ENCODE measurements around the gene KDM4B. TPM values are rescaled to one million over a fixed set of nuclear protein-coding genes. Genes with fewer than 3 reads are reported as not detected.

The KDM4B gene
- polyA plus RNA-seq, 1 donor from 2014 or later: 78.2 TPM

DNA sequence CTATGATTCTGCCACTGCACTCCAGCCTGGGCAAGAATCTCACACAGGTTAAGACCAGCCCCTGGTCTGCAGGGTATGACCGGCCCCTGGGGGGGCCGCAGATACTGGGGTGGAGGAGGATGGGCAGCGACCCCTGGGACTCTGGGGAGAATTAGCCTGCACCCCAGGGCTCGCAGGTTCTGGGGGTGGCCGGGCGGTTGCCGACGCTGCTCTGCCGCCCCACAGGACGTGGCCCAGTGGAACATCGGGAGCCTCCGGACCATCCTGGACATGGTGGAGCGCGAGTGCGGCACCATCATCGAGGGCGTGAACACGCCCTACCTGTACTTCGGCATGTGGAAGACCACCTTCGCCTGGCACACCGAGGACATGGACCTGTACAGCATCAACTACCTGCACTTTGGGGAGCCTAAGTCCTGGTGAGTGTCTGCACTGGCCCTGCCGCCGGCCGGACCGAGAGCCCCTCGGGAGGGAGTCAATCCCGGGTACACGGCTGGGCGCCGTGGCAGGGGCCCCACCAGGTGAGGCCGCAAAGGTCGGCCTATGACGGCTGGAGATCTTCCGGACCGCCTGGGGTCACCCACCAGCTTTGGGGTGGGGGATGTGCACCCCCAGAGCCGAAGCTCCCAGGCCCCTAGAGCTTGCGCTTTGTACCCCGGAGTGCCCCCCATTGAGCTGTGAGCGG, 78.5 kb downstream of the KDM4B start:
- Mint-ChIP-seq H3K9me3 (no peaks in the 10 kb centered on the region), H3K27me3 (no peaks in the 10 kb centered on the region), H3K36me3 (no peaks in the 10 kb centered on the region), H3K4me1 (peaks cover 2 to 8% (median 5%) of the 10 kb centered on the region in 3 donors), H3K27ac (no peak overlapping the region), H3K4me3 (no peak overlapping the region)

DNA sequence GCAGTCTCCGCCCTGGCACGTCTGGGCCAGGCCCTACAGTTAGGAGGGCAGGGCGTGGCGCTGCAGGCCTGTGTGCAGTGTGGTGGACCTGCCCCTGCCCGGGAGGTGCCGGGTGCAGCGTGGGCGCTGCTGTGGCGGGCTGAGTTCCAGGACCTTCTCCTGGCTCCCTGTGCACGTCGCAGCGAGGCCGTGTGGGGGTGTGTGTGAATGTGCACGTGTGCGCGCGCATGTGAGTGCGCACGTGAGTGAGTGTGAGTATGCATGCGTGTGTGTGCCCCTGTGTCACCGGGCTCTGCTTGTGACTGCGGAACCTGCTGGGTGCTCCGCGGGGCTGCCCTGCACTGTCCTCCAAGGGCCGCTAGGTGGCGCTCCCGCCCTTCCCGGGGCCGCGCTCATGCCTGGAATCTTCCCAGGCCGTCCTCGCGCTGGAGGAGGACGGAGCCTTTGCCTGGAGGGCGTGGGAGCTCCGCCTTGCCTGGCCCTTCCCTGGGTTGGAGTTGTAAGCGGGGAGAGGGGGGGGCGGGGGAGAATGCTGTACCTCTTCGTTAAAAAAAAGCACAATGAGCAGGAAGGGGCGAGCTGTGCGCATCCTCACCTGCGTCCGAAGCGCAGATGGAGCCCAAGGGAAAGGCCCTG, 79.3 kb downstream of the KDM4B start:
- no peaks in the 10 kb centered on the region for H3K9me3 Mint-ChIP-seq
- peak overlapping the region in 1 of 4 donors; percentile 5 for H3K4me3 Mint-ChIP-seq
- no peaks in the 10 kb centered on the region for H3K27me3 Mint-ChIP-seq
- no peaks in the 10 kb centered on the region for H3K36me3 Mint-ChIP-seq
- H3K4me1 Mint-ChIP-seq: peaks cover 5 to 10% (median 5%) of the 10 kb centered on the region in 3 donors
- H3K27ac Mint-ChIP-seq: peak overlapping the region in 1 of 3 donors; percentile 57

DNA sequence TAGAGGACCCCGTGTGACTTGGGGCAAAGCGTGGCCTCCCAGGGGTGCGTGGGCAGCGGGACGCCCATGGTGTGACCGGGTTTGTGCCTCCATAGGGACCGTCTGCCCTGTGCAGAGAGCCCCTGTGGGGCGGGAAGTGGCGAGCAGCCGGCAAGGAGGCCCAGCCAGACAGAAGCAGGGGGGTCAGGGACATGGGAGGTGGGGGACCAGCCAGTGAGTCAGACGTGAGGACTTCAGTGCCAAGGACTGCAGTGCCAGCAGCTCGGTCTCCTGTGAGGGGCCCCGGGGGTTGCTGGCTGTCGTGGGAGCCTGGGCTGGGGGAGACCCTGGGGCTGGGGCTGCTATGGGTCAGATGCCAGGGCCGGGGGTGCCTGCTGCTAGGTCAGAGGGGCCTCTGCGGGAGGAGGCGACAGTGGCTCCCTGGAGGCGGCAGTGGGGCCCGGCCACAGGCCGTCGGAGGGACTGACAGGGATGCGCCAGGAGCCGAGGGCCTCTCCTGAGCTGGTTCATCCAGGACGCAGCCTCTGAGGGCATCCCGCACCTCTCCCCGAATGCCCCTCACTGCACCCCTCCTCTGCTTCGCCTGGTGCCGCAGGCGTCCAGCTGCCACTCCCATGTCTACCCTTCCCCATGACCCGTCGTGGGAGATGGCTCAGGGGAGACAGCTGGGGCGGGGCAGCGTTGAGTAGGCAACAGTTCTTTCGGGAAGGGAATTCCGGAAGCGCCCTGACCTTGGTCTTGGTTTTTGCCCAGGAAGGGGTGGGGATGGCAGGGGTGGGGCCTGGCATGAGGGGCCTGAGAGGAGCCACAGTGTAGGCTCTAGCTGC, 80.0 kb downstream of the KDM4B start:
- H3K27ac Mint-ChIP-seq: peak overlapping the region in 1 of 3 donors; percentile 57

DNA sequence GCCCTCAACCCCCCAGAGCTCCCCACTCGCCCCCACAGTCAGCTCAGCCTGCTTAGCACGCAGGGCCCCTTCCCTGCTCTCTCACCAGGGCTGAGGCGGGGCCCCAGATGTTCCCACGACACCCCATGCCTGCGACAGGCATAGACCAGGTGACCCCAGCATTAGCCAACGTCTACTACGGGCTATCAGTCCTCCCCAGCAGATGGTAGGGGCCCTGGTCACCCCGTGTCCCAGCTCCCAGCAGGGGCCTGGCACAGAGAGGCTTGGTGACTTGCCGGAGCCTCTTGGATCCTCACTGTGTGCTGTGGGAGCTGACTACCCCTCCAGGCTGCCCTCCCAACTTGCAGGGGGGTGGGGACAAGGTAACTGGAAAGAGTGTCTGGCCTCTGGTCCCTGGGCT, 80.6 kb downstream of the KDM4B start:
- peaks cover 5 to 12% (median 5%) of the 10 kb centered on the region in 3 donors for H3K4me1 Mint-ChIP-seq
- H3K27me3 Mint-ChIP-seq: no peaks in the 10 kb centered on the region

More for the DNA sequence above, 80.0 kb downstream of the KDM4B start:
- no peaks in the 10 kb centered on the region for H3K9me3 Mint-ChIP-seq
- peaks cover 5 to 13% (median 5%) of the 10 kb centered on the region in 3 donors for H3K4me1 Mint-ChIP-seq
- H3K27me3 Mint-ChIP-seq: no peaks in the 10 kb centered on the region
- H3K36me3 Mint-ChIP-seq: no peaks in the 10 kb centered on the region
- H3K4me3 Mint-ChIP-seq: no peak overlapping the region

DNA sequence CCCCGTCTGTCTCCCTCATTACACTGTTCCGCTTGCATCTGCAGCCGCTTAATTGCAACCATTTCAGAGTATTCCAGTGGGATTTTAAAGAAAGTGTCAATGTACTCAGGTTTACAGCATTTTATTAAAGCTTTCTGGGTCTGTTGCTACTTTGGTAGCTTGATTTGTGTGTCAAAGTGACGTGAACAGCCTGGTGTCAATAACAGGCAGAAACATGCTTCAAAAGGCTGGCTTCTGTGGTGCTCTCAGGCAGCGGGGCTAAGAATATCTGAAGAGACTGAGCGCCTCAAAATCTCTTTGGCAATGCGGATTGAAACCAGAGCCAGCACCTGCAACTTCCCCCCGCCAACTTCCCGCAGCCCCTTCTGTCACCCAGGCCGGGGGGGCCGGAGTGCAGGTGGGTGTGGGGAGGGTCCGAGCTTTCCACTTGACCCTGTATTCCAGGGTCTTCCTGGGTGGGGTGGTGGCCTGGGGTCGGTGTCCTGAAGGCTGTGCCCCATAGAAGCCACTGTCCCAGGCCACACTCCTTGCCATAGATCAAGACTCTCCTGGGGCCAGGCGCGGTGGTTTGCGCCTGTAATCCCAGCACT, 81.2 kb downstream of the KDM4B start:
- Mint-ChIP-seq H3K27ac (no peak overlapping the region), H3K4me1 (peaks cover 5 to 12% (median 5%) of the 10 kb centered on the region in 3 donors), H3K4me3 (peak overlapping the region in 1 of 4 donors; percentile 20), H3K9me3 (no peaks in the 10 kb centered on the region), H3K36me3 (peaks cover 2% of the 10 kb centered on the region), H3K27me3 (no peaks in the 10 kb centered on the region)

More for the DNA sequence above, 80.6 kb downstream of the KDM4B start:
- no peak overlapping the region for H3K4me3 Mint-ChIP-seq
- peaks cover 2% of the 10 kb centered on the region for H3K36me3 Mint-ChIP-seq
- H3K27ac Mint-ChIP-seq: no peak overlapping the region
- H3K9me3 Mint-ChIP-seq: no peaks in the 10 kb centered on the region

DNA sequence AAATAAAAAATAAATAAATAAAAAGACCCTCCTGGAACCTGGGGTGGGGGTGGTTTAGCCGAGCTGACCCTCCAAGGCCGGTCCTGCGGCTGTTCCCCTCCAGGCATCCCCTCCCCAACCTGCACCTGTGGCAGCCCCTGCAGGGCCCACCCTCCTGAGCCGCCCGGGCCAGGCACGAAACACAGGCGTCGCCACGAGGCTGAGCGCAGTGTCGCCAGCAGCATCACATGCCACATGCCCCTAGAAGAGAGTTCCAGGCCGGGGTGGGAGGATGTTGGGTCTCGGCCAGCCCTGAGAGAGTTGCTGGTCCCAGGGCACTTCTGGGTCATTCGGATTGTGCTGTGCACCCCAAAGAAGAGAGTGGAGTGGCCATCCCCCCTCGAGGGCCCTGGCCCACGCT, 82.0 kb downstream of the KDM4B start:
- H3K4me3 Mint-ChIP-seq: peak overlapping the region in 1 of 4 donors; percentile 27
- no peak overlapping the region for H3K27ac Mint-ChIP-seq
- peaks cover 2% of the 10 kb centered on the region for H3K36me3 Mint-ChIP-seq
- peaks cover 5 to 12% (median 8%) of the 10 kb centered on the region in 3 donors for H3K4me1 Mint-ChIP-seq
- no peaks in the 10 kb centered on the region for H3K27me3 Mint-ChIP-seq
- no peaks in the 10 kb centered on the region for H3K9me3 Mint-ChIP-seq

DNA sequence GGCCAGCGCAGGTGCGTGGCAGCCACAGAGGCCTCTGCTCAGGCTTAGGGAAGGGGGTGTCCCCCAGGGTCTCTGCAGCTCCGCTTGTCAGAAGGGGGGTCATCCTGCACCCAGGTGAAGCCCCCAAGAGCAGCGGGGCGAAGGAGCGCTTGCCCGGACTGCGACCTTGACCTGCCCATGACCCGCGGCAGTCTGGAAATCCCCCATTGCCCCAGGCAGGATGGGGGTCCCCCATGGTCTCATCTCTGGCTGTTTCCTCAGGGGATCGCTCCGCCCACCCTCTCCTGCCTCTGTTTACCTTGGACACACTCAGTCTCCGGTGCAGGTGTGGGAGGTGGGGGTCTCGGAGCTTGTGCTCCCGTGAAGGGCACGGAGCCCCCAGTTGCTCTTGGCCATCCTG, 82.7 kb downstream of the KDM4B start:
- Mint-ChIP-seq H3K27ac (no peak overlapping the region), H3K4me1 (peaks cover 5 to 12% (median 10%) of the 10 kb centered on the region in 3 donors), H3K27me3 (no peaks in the 10 kb centered on the region), H3K9me3 (no peaks in the 10 kb centered on the region), H3K36me3 (peaks cover 2% of the 10 kb centered on the region), H3K4me3 (no peak overlapping the region)

DNA sequence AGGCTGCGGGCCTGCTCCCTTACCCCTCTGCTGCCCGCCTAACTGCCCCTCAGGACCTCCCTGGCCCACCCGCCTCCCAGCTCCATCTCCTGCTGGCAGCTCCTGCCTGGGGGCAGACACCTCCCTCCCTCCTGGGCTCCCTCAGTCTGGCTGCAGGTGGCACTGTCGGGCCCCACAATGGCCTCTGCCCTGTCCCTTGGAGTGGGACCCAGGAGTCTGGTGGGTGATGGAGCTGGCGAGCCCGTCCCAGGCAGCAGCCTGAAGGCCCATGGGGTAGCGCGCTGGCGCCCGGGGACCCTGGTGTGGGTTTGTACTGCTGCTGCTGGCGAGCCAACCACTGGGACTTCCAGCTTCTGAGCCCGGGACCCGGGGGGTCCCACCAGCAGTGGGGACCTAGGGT, 83.6 kb downstream of the KDM4B start:
- Mint-ChIP-seq H3K4me1 (peaks cover 6 to 12% (median 10%) of the 10 kb centered on the region in 3 donors), H3K4me3 (no peak overlapping the region), H3K27me3 (no peaks in the 10 kb centered on the region), H3K27ac (no peak overlapping the region), H3K9me3 (no peaks in the 10 kb centered on the region), H3K36me3 (peaks cover 3% of the 10 kb centered on the region)

DNA sequence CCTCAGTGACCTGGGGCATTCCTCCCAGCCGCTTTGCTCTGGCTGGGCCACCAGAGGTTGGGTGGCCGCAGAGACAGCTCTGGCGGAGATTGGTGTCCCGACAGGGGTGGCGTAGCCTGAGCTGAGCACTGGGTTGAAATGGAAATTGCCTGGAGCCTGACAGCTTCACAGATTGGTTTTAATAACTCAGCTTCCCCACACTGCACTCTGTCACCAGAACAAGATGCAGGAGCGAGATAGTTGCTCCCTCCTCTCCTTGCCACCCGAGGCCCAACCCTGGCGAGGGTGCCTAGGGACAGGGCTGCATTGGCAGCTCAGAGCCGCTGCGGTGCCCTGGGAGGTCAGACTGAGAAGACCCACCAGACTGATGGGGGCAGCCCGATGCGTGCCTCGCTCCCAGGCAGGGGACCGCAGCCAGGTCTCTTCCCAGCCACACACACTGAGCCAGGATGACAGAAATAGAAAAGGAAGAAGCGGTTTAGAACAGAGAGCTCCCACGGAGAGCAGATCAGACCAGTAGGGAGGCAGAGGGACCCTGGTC, 84.1 kb downstream of the KDM4B start:
- Mint-ChIP-seq H3K4me3 (peak overlapping the region in 1 of 4 donors; percentile 52), H3K9me3 (no peaks in the 10 kb centered on the region), H3K27me3 (no peaks in the 10 kb centered on the region), H3K36me3 (peaks cover 6% of the 10 kb centered on the region), H3K4me1 (peaks cover 7 to 12% (median 10%) of the 10 kb centered on the region in 3 donors), H3K27ac (peak overlapping the region in 1 of 3 donors; percentile 72)

DNA sequence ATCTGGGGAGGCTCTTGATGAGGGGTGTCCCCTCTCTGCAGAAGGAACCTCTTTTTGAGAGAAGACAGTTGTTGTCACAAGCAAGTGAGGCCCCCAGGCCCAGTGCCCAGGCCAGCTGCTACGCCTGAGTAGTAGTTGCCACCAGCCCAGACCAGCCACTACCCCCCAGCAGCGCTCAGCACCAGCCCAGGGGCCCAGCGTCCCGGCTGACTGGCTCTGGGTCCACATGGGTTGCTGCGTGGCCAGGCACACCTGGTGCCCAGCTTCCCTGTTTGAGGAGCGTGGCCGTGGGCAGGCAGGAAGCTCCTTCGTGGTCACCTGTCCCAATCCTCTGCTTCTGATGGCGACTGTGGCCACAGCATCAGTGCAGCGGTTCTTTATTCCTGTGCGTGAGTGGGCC, 84.7 kb downstream of the KDM4B start:
- Mint-ChIP-seq H3K9me3 (no peaks in the 10 kb centered on the region), H3K36me3 (peaks cover 6% of the 10 kb centered on the region), H3K4me3 (peak overlapping the region in 1 of 4 donors; percentile 22), H3K4me1 (peaks cover 5 to 10% (median 9%) of the 10 kb centered on the region in 3 donors), H3K27ac (no peak overlapping the region), H3K27me3 (no peaks in the 10 kb centered on the region)

DNA sequence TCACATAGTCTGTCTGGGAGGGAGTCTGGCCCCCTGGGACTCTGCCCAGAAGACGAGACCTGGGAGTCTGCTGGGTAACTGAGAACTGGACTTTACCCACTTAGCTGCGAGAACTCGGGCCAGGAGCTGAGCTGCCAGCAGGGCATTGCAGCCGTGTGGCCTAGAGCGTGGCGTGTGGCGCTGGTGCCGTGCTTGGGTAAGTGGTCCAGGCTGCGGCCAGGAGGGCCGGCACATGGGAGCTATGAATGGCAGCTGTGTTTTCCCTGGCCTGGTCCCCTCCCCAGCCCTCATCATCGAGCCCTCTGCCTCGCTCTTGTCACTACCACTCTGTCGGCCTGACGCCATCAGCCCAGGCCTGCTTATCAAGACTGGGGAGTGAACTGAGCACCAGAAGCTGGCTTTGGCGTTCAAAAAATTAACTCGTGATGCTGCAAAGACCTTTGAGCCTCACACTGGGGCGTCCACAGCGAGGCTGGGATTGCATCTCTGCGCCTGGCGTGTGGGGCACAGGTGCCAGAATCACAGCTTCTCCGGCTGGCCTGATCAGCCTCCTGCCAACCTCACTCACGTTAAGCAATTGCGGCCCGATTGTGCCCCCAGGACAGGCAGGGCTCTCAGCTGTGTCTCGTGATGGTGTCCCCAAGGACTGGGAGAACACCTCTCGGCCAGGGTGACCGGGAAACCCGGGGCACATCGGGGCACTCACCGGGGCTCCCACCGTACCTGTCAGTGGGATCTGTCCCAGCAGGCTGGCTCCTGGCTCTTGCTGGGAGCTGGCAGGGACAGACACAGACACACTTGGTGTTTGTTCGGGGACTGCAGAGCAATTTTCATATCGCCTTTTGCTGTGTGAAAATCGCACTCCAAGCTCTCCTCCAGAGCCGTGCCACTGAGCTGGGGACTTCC, 85.9 kb downstream of the KDM4B start:
- H3K36me3 Mint-ChIP-seq: peaks cover 6% of the 10 kb centered on the region
- H3K4me3 Mint-ChIP-seq: no peak overlapping the region
- H3K4me1 Mint-ChIP-seq: peaks cover 5 to 10% (median 9%) of the 10 kb centered on the region in 3 donors
- H3K9me3 Mint-ChIP-seq: no peaks in the 10 kb centered on the region
- peak overlapping the region in 1 of 3 donors; percentile 42 for H3K27ac Mint-ChIP-seq
- no peaks in the 10 kb centered on the region for H3K27me3 Mint-ChIP-seq

DNA sequence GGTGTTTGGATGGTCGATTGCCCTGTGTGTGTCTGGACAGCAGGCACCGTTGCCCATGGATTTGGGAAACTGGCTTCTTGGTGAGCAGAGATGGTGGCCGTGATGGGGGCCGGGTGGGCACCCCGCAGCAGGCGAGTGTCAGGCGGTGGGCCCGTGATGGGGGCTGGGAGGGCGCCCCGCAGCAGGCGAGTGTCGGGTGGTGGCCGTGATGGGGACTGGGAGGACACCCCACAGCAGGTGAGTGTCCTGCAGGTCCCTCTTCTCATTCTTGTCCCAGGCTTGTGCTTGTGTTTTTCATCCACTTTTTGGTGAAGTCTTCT, 86.5 kb downstream of the KDM4B start:
- Mint-ChIP-seq H3K27me3 (no peaks in the 10 kb centered on the region), H3K9me3 (no peaks in the 10 kb centered on the region), H3K4me1 (peaks cover 5 to 6% (median 5%) of the 10 kb centered on the region in 3 donors), H3K4me3 (no peak overlapping the region), H3K27ac (no peak overlapping the region), H3K36me3 (peaks cover 6% of the 10 kb centered on the region)

DNA sequence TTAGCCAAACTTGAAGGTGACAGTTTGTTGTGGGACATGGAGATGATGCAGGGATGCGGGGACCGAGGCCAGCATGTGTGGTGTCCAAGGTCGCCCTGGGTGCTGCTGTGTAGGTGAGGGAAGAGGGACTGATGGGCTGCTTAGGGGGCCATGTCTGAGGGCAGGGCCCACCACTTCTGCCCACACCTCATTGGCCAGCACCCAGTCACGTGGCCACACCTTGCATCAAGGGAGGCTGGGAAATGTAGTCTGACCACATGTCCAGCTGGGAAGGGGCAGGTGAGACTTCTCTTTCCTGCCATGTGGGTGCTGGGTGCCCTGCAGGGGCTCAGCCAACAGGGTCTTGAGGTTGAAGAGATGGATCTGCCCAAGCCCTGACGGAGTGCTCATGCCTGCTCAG, 88.9 kb downstream of the KDM4B start:
- H3K4me3 Mint-ChIP-seq: no peak overlapping the region
- H3K9me3 Mint-ChIP-seq: peaks cover 0 to 3% (median under 1%) of the 10 kb centered on the region in 3 donors
- no peak overlapping the region for H3K27ac Mint-ChIP-seq
- peaks cover 11% of the 10 kb centered on the region for H3K36me3 Mint-ChIP-seq
- H3K27me3 Mint-ChIP-seq: no peaks in the 10 kb centered on the region
- peaks cover 5 to 10% (median 5%) of the 10 kb centered on the region in 3 donors for H3K4me1 Mint-ChIP-seq

Measured in IgD-negative memory B cell (primary cell).